RCC 7860 (cell line): ENCODE data around the gene IRF2BP2.

Experiments
- DNase-seq: peaks from one replicate; pipeline ENCODE4 v3.0.0-alpha.2; 2015; ENCODE audit warnings: low spot score
- FAIRE-seq: peaks from 2 replicates; lab custom pipeline; 2012; peaks lifted over from hg19 to GRCh38; lab: Jason Lieb, UNC

Gene IRF2BP2

DNA sequence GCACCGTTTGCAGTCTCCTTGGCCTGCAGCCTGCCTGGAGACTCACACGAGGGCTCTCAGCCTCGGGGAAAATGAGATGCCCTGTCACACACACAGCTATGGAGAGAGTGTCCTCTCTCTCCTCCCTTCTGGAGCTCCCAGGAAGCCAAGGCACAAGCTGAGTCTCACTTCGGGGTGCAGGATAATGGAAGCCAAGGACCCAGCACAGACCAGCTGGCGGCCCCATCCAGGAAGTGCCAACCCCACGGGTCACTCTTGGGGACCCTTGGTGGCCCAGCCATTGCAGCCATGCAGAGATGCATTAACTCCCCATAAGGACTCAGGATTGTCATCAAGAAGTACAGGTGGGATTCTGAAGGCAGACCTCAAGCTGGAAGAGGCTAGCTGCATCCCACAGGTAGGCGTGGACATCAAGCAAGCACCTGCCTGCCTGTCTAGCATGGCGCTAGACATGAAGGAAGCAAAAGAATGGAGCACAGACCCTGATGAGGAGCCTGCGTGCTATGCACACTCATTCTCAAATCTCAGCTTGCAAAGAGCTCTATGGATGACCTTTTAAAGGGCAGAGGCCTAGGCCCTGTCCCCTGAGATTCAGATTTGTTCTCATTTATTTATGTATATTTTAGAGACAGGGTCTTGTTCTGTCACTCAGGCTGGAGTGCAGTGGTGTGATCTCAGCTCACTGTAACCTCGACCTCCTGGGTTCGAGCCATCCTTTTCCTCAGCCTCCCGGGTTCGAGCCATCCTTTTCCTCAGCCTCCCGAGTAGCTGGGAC is 49.9 kb downstream of the IRF2BP2 start:
- FAIRE-seq (no peak), DNase-seq (no peak)

GRCh38 chr1:234559152-234559901 is 50.7 kb downstream of the IRF2BP2 start:
- DNase-seq: no peak
- no peak for FAIRE-seq

- FAIRE-seq: no peak
- no peak for DNase-seq
These were observed 51.6 kb downstream of the IRF2BP2 start for GRCh38 chr1:234558330-234558836.

DNA sequence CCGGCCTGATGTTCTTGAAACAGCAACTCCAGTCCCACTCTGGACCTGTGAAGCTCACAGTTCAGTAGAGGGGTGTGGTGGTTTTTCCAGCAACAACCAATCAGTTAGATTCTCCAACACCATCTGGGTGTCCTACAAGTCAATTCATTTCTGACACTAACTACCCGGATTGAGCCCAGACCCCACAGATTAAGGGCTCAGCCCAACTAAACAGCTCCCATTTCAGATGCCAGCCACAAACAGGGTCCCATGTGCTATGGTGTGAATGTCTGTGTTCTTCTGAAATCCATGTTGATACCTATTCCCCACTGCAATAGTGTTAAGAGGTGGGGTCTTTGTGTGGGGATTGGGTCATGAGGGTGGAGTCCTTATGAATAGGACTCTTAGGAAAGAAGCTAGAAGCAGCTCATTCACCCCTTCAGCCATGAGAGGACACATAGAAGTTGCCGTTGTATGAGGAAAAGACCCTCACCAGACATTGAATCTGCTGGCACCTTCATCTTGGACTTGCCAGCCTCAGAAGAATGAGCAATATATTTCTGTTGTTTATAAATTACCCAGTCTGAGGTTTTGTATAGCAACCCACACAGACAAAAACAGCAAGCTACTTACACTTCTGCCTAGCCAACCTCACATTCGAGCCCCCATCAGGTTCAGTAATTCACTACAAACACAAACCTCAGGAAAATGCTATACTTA is 53.6 kb downstream of the IRF2BP2 start:
- FAIRE-seq (no peak), DNase-seq (no peak)

GRCh38 chr1:234555390-234556024 is 54.5 kb downstream of the IRF2BP2 start:
- FAIRE-seq (no peak), DNase-seq (no peak)

- no peak for DNase-seq
- FAIRE-seq: no peak
These were observed 55.2 kb downstream of the IRF2BP2 start for GRCh38 chr1:234554698-234555311.
